CD4-positive, alpha-beta T cell treated with Interleukin-12 subunit alpha and Interleukin-12 subunit beta, for 1 hour (primary cell): Measurements from ENCODE around the gene SORBS2.

Source experiments
- DNase-seq: peaks from one replicate; pipeline ENCODE4 v3.0.0-alpha.2; 2020

SORBS2 gene

DNA sequence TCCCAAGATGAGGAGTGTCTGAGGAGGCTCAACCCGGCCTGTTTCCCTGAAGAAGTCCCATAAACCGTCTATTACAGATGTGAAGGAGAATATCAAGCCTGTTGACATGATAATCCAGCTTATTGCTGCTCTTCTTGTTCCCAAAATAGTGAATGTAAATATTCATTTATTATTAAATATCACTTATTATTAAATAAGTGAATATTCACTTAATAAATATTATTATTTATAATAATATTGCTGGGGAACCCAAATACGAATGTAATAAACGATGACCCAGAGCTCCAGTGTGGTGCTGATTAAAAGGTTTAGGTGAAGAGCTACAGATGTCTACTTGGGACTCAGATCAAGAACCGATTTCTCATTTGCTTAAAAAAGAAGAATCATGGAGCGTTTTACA, 23.8 kb upstream of the SORBS2 start:
- DNase-seq, result no peak

DNA sequence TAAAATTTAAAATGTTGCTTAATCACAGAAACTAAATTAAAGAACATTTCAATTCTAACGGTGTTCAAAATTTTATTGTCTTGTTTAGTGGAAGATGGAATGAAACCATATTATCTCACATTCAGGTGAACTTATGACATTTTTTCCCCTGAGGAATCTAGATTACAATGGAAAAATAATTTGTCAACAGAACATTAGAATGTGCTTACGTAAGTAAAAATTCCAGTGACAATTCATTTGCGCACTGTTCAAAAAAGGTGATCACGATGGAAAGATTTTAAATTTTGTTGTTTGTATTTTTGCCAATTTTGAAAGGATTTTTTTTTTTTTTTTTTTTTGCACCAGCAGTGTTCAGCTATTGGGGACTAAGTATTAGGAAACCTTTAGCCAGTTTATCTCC, 23.3 kb upstream of the SORBS2 start:
- no peak for DNase-seq

DNA sequence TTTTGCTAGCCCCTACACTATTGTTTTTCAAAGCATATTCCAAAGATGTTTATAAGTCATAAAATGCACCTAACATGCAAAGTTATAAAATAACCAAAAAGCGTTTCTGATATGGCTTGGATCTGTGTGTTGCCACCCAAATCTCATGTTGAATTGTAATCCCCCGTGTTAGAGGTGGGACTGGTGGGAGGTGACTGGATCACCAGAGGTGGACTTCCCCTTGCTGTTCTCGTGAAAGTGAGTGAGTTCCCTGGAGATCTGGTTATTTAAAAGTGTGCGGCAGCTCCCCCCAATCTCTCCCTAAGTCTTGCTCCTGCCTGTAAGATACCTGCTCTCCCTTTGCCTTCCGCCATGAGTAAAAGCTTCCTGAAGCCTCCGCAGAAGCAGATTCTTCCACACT, 22.8 kb upstream of the SORBS2 start:
- no peak for DNase-seq

DNA sequence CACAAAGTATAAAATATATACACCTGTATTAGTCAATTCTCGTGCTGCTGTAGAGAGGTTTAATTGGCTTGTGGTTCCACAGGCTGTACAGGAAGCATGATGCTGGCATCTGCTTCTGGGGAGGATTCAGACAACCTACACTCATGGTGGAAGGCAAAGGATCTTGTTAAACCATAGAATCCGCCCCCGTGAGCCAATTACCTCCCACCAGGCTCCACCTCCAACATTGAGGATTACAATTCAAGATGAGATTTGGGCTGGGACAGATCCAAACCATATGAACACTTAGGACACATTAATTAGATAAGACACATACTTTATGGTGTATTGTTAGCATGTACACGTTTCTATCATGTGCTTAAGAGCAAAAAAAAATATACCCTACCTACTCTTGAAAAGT, 22.1 kb upstream of the SORBS2 start:
- DNase-seq, result no peak

DNA sequence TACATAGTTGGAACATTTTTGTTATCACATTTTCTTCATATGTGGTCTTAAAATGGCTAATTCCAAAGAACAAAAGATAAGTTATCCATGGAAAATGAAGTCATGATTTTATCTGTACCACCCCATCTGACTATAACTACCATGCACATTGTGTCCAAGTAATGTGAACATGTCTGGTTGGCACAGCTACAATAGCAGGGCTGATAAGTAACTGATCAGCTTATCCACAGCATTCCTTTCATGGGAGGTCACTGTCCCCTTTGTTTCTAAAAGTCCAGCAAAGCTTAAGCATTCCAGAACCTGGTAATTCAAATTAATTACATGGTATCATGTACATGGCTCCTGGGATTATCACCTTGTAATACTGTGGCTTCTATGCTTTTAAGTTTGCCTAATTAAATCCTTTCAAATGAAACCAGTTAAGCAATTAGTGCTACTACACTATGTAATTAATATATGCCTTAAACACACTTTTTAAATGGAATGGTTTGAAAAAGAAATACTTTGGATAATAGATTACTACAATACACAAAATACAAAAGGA, 21.1 kb upstream of the SORBS2 start:
- DNase-seq, result no peak

DNA sequence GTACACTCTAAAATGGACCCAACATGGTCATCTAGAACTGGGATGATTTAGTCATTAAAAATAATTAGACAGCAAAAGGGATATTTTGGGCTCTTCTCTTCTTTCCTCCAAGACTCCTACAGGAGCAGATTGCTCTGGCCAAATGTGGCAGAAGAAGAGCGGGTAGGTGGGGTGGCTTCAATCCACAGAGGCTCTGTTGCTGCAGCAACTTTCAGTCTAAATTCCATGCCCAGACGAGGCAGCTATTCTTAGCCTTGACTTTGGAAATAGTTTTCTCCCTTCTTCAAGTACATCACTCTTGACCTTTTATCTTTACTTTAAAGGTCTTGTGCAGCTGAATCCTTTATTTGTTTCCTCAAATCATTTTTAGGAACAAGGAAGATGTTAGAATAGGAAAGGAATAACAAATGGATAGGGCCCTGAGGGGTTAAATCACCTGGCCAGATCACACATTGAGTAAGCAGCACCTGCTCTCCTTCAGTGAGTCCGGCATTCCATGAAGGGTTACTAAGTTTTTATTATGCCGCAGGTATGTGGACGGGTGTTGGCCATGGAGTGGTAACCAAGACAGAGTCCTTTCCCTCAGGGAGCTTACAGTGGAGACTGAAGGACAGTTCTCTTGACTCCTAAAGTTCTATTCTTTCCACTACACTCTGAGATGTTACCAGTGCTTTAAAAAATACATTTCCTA, 19.3 kb upstream of the SORBS2 start:
- DNase-seq, result no peak

DNA sequence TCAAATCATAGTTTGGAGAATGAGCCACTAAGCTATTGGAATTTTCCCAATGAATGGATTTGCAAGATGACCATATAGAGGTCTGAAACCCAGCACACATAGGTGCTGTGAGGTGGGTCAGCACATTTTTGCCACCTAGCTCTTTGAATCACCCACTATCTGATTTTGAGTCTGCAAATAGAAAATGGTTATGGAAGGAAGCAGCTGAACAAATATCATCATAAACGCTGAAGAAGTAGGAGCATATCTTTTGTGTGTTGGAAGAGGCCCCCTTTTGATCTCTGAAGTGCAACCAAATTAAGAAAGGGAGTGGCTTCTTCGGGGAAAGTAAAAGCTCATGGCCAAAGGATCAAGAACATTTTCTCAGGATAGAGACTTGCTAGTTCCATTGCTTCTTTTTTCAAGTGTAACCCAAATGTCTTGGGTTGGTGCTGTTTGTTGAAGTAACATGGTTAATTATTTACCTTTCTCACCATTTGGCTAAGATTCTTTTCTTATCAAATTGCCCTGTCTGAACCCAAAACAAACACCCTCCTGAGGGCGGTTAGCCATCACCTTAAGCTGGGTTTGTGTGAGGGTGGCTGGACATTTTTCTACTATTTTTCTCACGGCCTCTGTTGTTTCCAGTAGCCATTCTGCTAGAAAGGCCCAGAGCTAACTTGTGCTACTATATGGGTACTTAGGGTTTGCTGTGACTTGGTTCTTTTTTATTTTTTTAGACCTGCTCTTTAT, 18.4 kb upstream of the SORBS2 start:
- no peak for DNase-seq

DNA sequence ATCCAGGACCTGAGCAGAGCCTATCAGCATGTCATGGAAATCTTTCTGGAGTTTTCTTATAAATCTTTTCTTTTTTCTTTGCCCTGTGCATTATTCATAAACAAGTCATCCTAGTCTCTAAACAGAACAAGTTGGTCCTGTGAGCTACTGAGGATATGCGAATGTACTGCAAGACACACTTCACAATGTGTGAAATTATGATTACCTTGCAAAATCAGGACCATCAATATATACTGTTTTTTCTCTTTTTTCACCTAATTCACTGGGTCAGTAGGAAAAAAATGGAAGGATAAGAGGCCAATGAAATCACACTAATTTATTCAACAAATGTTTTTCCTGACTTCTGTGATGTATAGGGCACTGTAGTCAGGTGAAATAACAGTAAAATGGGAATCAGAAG, 14.4 kb upstream of the SORBS2 start:
- no peak for DNase-seq

DNA sequence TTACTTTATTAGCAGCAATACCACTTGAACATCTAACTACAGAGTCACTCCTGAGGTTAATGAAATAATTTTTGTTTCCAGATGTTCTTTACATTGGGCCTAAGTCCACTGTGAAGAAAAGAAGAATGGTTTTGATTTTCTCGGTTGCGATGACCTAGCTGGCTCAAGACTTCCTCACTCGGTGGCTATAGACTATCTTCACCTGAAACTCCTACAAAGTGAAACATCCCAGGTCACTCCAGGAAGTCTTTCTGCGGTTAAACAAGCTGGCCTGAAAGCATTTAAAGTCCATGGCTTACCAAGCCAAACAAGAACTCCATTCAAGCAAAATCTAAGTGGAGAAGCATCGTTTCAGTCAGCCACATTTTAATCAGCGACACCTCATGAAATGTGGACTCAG, 13.7 kb upstream of the SORBS2 start:
- no peak for DNase-seq

DNA sequence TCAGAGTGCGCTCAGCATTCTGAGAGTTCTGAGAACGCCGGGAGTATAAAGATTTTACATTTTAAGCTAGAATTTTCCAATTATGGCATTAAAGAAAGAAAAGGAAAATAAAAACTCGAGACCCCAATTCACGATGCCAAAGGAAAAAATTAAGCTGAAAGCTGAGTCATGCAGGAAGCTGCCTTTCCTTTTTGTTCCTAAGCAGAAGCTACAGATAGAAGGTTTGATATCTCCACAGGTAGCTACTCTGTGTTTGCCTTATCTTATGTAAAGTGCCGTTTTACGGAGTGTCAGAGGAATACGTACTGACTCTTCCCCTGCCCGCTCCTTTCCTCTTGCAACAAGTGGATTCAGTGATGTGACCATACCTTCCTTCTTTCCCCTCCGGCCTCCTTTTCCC, 10.8 kb upstream of the SORBS2 start:
- DNase-seq, result no peak

DNA sequence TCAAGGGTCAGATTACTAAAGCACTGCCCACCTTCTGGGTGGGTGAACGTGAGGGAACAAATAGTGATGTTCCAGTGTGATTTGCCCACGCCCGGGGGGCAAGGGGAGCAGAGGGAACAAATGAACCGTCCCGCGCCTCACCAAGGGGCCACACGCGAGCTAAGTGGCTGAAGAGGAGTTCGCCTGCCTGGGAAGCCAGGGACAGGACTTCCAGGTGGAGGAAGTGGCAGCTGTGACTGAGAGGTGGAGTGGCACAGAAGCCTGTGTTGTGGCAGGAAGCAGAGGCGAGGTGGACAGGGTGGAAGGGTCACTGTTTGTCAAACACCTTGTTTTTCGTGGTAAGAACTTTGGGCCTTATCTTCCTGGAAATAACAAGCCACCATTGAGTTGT, 9.0 kb upstream of the SORBS2 start:
- no peak for DNase-seq

DNA sequence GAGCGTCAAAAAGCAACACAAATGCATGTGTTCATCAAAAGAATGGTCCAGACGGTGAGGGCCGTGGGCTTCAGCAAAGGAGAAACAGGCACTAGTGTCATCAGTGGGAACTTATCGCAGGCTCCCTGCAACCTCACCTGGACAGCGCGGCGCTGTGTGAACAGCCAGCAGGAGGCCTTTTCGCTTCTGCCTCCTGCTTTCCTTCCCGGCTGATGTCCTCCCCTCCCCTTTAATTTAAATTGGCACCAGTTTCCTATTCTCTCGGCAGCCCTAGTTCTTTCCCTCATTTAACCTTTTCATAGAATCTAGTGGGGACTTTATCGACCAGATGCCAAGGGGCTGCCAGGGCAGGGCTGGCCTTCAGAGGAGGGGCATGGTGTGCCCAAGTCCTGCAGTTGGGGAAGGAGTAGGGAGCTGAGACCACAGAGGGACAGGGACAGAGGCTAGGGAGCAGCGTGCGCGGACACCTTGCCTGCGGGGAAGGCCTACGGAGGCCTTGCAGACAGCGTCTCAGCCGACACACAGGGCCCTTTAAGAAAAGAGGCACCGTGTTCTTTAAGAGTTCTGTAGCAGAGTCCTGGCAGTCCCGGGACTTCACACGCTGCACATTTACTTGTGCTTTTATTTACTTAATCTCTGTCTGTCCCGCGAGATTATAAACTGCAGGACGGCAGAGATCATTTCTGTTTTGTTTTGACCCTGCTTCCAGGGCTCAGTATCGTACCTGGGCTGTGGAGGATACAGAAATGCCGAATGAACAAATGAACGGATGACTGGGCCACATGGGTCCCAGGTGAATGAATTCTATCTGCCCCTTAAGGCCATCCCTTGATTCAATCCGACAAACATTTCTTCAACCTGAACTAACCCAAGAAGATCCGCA, 8.4 kb upstream of the SORBS2 start:
- DNase-seq, result no peak

DNA sequence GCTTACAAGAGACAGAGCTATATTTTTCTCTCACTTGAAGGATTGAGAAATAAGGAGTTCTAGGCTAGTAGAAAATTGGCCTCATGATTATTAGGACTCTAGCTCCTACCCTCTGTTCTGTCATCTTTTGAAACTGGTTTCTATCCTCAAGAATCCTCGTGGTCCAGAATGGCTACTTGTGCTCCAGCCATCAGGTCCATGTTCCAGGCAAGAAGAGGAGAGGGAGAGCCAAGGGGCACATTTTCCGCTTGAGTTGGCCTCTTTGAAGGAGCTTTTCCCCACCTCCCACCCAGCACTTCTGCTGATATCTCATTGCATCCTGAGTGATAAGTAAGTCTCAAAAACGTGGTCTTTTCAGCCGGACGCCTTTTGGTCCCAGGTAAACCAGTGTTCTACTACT, 7.2 kb upstream of the SORBS2 start:
- no peak for DNase-seq

DNA sequence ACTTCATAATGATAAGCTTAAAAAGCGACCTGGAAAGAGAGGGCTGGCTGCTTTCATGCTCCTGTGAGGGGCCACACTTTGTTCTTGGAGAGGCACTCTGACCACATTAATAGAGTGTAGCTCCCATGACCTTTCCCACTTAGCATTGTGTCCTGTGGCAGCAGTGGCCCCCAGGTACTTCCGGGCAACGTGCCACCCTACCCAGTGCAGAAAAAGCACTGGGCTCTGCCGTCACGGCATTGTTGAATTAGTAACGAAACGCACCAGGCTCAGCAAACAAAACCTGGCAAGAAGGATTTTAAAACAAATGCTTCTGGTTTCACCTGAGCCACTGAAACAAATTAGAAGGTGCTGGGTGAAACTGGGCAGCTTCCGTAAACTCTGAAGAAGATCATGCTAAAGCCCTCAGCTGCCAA, 5.4 kb upstream of the SORBS2 start:
- no peak for DNase-seq

DNA sequence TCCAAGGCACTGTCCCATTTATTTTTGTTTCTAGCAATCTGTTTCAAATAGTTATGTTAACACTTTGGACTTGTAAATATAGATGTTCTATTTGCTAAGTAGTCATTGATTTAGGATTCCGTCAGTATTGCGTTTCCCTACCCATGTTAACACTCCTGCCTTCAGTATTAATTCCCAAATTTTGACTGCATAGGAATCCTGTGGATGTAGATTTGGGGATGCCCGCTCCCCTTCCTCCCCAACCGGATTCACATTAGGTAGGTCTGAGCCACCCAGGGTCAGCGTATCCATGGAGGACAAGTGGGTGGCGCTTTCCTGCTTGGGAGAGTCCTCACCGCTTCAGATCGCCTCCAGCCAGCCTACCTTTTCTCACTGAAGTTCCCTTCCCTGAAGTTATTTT, 1.1 kb upstream of the SORBS2 start:
- DNase-seq, result no peak

DNA sequence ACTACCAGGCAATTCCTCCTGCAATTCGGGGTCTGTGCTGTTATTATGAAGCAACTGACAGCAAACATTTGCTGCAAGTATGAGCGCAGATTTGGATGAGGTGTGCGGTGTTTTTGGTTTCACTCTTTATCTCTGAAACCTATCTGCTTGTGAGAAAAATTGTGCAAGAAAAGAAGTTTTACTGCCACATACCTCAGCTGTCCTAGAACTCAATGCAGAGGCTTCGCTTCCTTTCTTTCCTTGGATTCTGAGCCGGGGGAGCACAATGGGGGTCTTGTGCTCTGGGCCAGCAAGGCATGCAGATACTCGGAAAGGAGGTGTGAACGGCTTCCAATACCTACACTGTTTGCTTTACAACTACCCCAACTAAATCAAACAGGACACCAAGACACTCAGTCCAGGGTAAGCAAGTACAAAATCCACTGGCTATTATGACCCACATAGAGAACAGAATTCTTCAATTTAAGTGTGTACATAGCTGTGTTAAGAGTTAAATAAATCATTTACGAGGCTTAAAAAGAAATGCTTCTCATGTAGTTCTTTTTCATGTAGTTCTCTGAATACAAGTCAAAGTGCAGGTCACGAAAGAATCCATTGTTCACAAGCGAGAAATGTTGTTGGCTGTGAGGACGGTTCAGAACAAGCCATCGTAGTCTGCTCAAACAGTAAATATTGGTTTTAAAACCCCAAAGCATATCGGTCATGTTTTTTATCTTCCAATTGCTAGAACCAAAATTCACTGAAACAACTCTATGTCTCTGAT, 1.1 kb downstream of the SORBS2 start:
- no peak for DNase-seq

DNA sequence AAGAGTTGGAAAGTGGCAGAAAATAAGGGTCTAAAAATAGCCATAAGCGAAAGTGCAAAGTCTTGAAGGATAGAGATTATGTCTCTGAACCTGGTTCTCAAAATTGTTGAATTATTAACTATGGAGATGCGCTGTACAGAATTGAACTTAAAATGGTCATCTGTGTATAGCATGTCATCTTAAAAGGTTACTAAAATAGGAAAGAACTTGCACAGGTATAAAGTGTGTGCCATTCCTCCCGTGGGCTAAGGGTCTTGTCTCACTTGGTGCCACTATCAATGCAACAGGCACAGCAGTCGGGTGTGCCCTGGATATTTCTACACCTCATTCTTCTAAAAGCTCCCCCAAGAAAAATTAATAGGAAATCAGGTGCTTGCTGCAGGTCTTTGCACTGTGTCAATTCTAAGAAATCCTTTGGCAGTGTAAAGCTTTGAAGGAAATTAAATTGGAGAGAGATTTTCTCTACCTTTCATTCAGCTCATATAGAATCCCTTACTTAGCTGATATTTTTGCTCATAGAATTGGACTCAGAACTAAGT, 2.4 kb downstream of the SORBS2 start:
- no peak for DNase-seq

DNA sequence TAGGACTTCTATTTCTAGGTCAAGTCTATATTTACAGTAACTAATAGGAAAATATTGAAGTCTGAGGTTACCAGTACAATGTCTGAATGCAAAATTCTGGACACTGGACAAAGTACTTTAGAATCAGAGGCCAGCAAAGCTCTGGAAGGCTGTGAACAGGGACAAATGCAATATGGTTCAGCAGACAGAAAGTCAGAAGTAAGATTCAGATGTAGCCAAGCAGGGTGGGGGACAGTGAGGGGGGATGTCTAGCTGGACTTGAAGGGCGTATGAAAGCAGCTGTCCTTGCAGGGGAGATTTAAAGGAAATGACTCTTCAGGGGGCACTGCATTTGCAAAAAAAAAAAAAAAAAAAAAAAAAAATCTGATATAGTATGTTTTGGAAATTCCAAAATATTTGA, 2.9 kb downstream of the SORBS2 start:
- DNase-seq, result no peak

DNA sequence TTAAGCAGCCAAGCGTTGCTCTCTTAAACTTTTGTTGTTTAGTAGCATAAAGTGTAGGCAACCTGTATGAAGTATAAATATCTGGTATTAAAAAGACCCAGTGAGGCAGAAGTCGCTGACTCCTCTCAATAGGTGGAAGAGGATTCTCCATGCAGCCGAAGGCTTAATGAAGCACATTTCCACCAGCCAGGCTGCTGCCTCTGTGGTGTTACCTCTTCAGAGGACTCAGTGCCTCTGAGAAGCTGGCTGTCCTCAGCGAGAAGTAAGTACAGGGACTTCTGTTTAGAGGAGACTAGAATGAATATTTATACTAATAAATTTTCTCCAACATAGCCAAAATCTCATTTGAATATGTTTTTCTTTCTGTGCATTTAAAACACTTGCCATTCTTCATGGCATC, 6.0 kb downstream of the SORBS2 start:
- no peak for DNase-seq

DNA sequence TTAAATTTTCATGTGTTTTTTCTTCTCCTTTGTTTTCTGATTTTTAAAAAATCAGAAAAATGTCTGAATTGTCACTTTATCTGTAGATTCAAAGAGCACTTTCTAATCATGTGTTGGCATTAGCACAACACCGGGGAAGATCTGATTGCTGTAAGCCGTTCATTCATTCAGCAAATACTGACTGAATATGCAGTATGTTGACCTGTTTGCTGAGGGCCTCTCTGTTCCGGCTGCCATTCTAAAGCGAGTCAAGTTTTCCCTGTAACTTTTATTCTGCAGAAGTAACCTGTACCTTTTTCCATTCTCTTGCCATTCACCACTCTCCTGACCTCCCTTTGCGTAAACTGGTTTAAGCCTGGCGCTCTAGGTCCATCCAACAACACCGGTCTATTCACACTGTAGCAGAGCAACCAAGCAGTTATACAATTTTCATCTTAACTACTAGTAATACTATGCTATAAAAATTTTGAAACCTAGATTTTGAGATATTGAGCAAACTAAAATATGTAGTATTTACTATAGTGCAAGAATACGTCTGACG, 6.7 kb downstream of the SORBS2 start:
- DNase-seq, result no peak

DNA sequence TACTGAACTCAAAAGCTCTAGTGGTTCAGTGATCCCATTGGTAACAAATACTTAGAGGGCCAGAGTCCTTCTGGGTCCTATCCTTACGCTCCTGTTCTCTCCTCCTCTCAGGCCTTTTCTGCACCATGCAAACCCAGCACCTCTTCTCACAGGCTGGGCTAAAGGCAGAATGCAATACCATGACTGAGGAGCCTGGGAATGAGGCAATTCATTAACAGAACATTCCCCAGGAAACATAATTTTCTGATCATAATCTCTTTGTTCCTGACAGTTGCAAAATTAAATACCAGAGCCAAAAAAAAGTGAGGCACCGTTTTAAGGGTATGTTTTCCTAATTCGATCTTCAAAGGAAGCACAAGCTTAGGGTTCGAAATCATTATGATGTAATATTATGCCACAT, 9.0 kb downstream of the SORBS2 start:
- DNase-seq, result no peak

DNA sequence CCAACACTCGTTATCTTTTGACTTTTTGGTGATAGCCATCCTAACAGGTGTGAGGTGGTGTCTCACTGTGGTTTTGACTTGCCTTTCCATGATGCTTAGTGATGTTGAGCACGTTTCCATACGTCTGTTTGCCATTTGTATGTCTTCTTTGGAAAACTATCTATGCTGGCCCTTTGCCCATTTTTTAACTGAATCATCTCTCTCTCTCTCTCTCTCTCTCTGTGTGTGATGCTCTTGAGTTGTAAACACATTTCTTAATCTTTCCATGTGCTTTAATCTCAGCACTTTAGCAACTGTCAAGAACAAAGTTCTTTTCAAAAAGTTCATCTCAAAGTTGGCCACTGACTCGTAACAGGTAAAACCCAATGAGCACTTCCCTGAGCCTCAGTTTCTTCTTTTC, 10.5 kb downstream of the SORBS2 start:
- no peak for DNase-seq
